SU-DHL-6 (cell line): ENCODE measurements around the gene RELN.

Source experiments
- CTCF ChIP-seq: fragments of 200-600 bp; sonication (generic); IDR thresholded peaks from one replicate; pipeline ENCODE4 v1.5.1; 2017; ENCODE audit warnings: antibody characterized with exemption, mild to moderate bottlenecking, low read length, moderate library complexity; ENCODE audit not compliant: insufficient read depth, poor library complexity, severe bottlenecking
- EZH2phosphoT487 ChIP-seq: fragments of 200-600 bp; sonication (generic), shearing (Covaris generic); conservative IDR thresholded peaks from 2 replicates; pipeline ENCODE4 v1.6.1; 2018; ENCODE audit warnings: mild to moderate bottlenecking, antibody characterized with exemption, low read length, moderate library complexity, mixed read lengths

- TF ChIP-seq CTCF (no peak), EZH2phosphoT487 (no peak)
Measured at GRCh38 chr7:104012835-104013234, 23.4 kb upstream of the RELN start.
